Measurements from ENCODE around the gene IL37. TPM values are rescaled to one million over a fixed set of nuclear protein-coding genes. Genes with fewer than 3 reads are reported as not detected.

IL37 gene
- total RNA-seq, 1 experiment from 2014 or later: not detected

GRCh38 chr2:112957511-112957910 lies 46.5 kb downstream of the IL37 start:
- no peak overlapping the region for H3K23ac ChIP-seq (ENCODE audit: insufficient read length, low read depth, low read length)
- Mint-ChIP-seq H3K9me3 (no peaks in the 10 kb centered on the region), H3K4me3 (no peak overlapping the region), H3K36me3 (ENCODE audit: insufficient read depth in 1 of 3, low read depth in 3 of 3) (no peaks in the 10 kb centered on the region), H3K27me3 (ENCODE audit: low read depth) (no peaks in the 10 kb centered on the region), H3K27ac (no peak overlapping the region), H3K4me1 (no peaks in the 10 kb centered on the region)
- H3T11ph ChIP-seq (ENCODE audit: low read length): no peak overlapping the region
- no peak overlapping the region for H2AFZ ChIP-seq (ENCODE audit: low read length)
- H3K27me3 ChIP-seq (ENCODE audit: insufficient read depth, low read length): no peaks in the 10 kb centered on the region
- H3K27ac ChIP-seq (ENCODE audit: insufficient read length, low read depth, low read length): no peak overlapping the region
- no peak overlapping the region for H3K14ac ChIP-seq (ENCODE audit: insufficient read depth, low read length)
- no peak overlapping the region for H3K4ac ChIP-seq (ENCODE audit: low read depth, low read length)
- no peaks in the 10 kb centered on the region for H3K79me1 ChIP-seq (ENCODE audit: insufficient read depth, low read depth, low read length, poor library complexity, severe bottlenecking)
- H2BK15ac ChIP-seq (ENCODE audit: low read depth, low read length): no peak overlapping the region
- WGBS (ENCODE audit: extremely low coverage, insufficient read length, low lambda C conversion rate): no CpG with 5 or more reads among the region's 3 CpGs
- no peak overlapping the region for H3K56ac ChIP-seq (ENCODE audit: insufficient read length, low read depth, low read length)
- H3K9ac ChIP-seq (ENCODE audit: extremely low read depth, insufficient read length, low read length): no peak overlapping the region
- H2AK5ac ChIP-seq (ENCODE audit: insufficient read length, low read length): no peak overlapping the region
- TF ChIP-seq, protein P1, sequence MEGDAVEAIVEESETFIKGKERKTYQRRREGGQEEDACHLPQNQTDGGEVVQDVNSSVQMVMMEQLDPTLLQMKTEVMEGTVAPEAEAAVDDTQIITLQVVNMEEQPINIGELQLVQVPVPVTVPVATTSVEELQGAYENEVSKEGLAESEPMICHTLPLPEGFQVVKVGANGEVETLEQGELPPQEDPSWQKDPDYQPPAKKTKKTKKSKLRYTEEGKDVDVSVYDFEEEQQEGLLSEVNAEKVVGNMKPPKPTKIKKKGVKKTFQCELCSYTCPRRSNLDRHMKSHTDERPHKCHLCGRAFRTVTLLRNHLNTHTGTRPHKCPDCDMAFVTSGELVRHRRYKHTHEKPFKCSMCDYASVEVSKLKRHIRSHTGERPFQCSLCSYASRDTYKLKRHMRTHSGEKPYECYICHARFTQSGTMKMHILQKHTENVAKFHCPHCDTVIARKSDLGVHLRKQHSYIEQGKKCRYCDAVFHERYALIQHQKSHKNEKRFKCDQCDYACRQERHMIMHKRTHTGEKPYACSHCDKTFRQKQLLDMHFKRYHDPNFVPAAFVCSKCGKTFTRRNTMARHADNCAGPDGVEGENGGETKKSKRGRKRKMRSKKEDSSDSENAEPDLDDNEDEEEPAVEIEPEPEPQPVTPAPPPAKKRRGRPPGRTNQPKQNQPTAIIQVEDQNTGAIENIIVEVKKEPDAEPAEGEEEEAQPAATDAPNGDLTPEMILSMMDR (conservative IDR thresholded peaks at IDR 0.05): no peak
- no peak overlapping the region for H4K5ac ChIP-seq (ENCODE audit: insufficient read length, low read depth, low read length)
- no peaks in the 10 kb centered on the region for H3K9me3 ChIP-seq (ENCODE audit: control insufficient read depth, low read depth, low read length)
- no peak overlapping the region for H4K8ac ChIP-seq (replicated peaks; ENCODE audit: insufficient read length, low read depth, low read length)
- H3K79me2 ChIP-seq (ENCODE audit: insufficient read depth, low read length): no peaks in the 10 kb centered on the region
- H2BK20ac ChIP-seq (ENCODE audit: low read depth, low read length, poor library complexity, severe bottlenecking): no peak overlapping the region
- H4K20me1 ChIP-seq (ENCODE audit: control insufficient read depth, insufficient read depth, insufficient read length): no peaks in the 10 kb centered on the region
- H2BK5ac ChIP-seq (ENCODE audit: insufficient read length, low read length): no peak overlapping the region
- no peak overlapping the region for H2BK12ac ChIP-seq (ENCODE audit: insufficient read length, low read depth, low read length)
- no peak overlapping the region for H2BK120ac ChIP-seq (ENCODE audit: low read depth, low read length, poor library complexity, severe bottlenecking)
- no peak overlapping the region for H3K18ac ChIP-seq (ENCODE audit: insufficient read length, low read depth, low read length)
- H4K91ac ChIP-seq (ENCODE audit: insufficient read length, low read depth, low read length): no peak overlapping the region
- no peak overlapping the region for H3K4me2 ChIP-seq (ENCODE audit: insufficient read depth, insufficient read length, low read length)
- H3K4me1 ChIP-seq (ENCODE audit: insufficient read depth, low read length): no peaks in the 10 kb centered on the region
- H3K23me2 ChIP-seq (ENCODE audit: insufficient read length, low read depth, low read length, poor library complexity, severe bottlenecking): no peaks in the 10 kb centered on the region
- DNase-seq: no peak

Data from H9 (cell line).